A673 (cell line): ENCODE measurements around the gene PRKCQ.

ENCODE experiments used
- EZH2 ChIP-seq: fragments of 200-600 bp; sonication (generic); IDR thresholded peaks from 2 replicates; pipeline ENCODE4 v1.6.1; 2017; ENCODE audit warnings: borderline replicate concordance, low read depth, mild to moderate bottlenecking, mixed read lengths, antibody characterized with exemption, low read length; ENCODE audit not compliant: poor library complexity, severe bottlenecking
- TF ChIP-seq, protein P1 (sequence below): fragments of 300-800, 200-600 bp; sonication (generic); conservative IDR thresholded peaks from 2 replicates; pipeline ENCODE4 v1.5.1; 2017; ENCODE audit warnings: low read depth, mild to moderate bottlenecking, antibody characterized with exemption, low read length, moderate library complexity, mixed read lengths

DNA sequence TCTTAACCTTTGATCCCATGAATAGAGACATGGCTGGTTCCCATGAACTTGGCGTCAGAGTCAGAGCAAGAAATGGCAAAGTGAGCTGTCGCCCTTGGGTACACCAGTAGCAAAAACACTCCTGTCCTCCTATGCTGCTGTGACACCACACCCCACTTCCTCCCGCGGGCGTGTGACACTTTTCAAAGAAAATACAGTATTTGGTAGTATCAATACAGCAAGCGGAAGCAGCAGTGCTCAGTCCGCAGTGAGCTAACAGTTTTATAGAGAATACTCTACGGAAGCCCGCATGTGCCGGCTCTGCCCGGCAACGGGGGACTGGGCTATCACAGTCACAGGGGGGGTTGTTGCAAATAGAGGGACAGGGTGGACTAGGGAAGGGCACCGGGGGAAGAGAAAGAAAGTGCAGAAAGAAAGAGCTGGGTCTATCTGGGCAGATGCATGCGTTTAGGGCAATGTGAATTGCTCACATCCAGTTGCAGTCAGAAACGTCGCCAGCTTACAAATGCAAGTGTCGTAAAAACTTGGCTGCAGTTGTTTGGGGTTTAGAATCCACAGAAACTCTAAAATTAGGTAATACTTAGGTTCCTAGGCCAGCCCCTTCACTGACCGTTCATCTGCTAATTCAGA lies 49.8 kb downstream of the PRKCQ start:
- TF ChIP-seq, protein P1, sequence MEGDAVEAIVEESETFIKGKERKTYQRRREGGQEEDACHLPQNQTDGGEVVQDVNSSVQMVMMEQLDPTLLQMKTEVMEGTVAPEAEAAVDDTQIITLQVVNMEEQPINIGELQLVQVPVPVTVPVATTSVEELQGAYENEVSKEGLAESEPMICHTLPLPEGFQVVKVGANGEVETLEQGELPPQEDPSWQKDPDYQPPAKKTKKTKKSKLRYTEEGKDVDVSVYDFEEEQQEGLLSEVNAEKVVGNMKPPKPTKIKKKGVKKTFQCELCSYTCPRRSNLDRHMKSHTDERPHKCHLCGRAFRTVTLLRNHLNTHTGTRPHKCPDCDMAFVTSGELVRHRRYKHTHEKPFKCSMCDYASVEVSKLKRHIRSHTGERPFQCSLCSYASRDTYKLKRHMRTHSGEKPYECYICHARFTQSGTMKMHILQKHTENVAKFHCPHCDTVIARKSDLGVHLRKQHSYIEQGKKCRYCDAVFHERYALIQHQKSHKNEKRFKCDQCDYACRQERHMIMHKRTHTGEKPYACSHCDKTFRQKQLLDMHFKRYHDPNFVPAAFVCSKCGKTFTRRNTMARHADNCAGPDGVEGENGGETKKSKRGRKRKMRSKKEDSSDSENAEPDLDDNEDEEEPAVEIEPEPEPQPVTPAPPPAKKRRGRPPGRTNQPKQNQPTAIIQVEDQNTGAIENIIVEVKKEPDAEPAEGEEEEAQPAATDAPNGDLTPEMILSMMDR = no peak
- TF ChIP-seq EZH2 = no peak
